Naive thymus-derived CD8-positive, alpha-beta T cell (primary cell): Measurements from ENCODE around the gene SPA17. TPM values are rescaled to one million over a fixed set of nuclear protein-coding genes. Genes with fewer than 3 reads are reported as not detected.

ENCODE experiments used
- ATAC-seq, 2 donors: fragments of 150-1000 bp; cut with Tn5 transposase in 1 of 2; sonication (Bioruptor Pico), chemical (Tn5 transposase) in 1 of 2; 1 replicate in 1 of 2; 2 replicates in 1 of 2; pipeline ENCODE4 v1.10.0; 2021; ENCODE audit warnings: mild to moderate bottlenecking in 2 of 2, moderate library complexity in 2 of 2
- POLR2A ChIA-PET: fragments of 350-600 bp; sonication (Branson Sonifier 250); formaldehyde crosslinking; loops from one replicate; lab custom pipeline; 2021; ENCODE audit warnings: antibody characterized with exemption; lab: Charles Lee
- DNase-seq, 10 donors: peaks; one replicate each; pipeline versions ENCODE4 v3.0.0 to v3.0.0-alpha.2; 2020 to 2022
- H3K27ac Mint-ChIP-seq, 10 donors: one replicate each; pipeline ENCODE4 v1.8.0; 2020 to 2022; ENCODE audit warnings: mild to moderate bottlenecking in 10 of 10, mixed read lengths in 10 of 10, moderate library complexity in 4 of 10, inconsistent platforms in 1 of 10
- H3K27me3 Mint-ChIP-seq, 5 donors: one replicate each; pipeline ENCODE4 v1.8.0; 2021 to 2022; ENCODE audit warnings: mixed read lengths in 5 of 5
- H3K36me3 Mint-ChIP-seq, 3 donors: one replicate each; pipeline ENCODE4 v1.8.0; 2020 to 2022; ENCODE audit warnings: mixed read lengths in 3 of 3, mild to moderate bottlenecking in 2 of 3, inconsistent platforms in 1 of 3
- H3K4me1 Mint-ChIP-seq, 4 donors: one replicate each; pipeline ENCODE4 v1.8.0; 2021 to 2022; ENCODE audit warnings: mixed read lengths in 4 of 4
- H3K4me3 Mint-ChIP-seq, 10 donors: one replicate each; pipeline ENCODE4 v1.8.0; 2020 to 2022; ENCODE audit warnings: mild to moderate bottlenecking in 10 of 10, mixed read lengths in 10 of 10, moderate library complexity in 6 of 10, inconsistent platforms in 1 of 10
- H3K9me3 Mint-ChIP-seq, 9 donors: one replicate each; pipeline ENCODE4 v1.8.0; 2020 to 2022; ENCODE audit warnings: mixed read lengths in 9 of 9, mild to moderate bottlenecking in 3 of 9, inconsistent platforms in 1 of 9, moderate library complexity in 1 of 9
- polyA plus RNA-seq, 3 donors: library from polyadenylated mRNA; unstranded; fragments of 300-500 nt; fragmentation: Illumina TruSeq; gene quantifications; one replicate each; pipeline ENCODE4 v1.2.3, GENCODE V29; 2021
- total RNA-seq, 8 experiments: library from RNA in 2 of 8; stranded (reverse) in 2 of 8; gene quantifications; one replicate each; pipeline ENCODE4 v1.2.3 and lab custom pipeline; 2021 to 2026

Gene SPA17
- total and polyA plus RNA-seq, 5 experiments from 2014 or later, result 0.36 to 2.5 (median 1.2) TPM

DNA sequence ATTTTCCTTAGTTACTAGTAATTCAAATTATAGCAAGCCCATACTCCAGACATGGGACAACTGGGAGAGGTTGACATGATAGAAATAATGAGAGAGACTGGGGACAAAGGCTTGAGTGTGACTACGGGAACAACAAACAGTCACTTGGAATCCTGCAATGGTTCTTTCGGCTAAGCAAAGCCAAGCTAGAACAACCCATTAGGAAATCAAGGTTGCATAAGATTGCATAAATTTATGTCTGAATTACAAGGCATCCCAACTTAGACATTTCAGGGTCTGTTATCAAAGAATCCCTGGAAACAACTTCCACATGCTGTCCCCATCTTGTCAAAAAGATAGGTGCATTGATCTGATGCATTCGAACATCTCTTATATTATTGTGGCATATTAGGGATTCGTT, 55.9 kb downstream of the SPA17 start:
- Mint-ChIP-seq H3K27me3 (peaks cover 3 to 18% (median 11%) of the 10 kb centered on the region in 5 donors), H3K9me3 (no peaks in the 10 kb centered on the region)
- POLR2A ChIA-PET, result no interaction called here

GRCh38 chr11:124732230-124732629, 58.5 kb downstream of the SPA17 start:
- no peak for DNase-seq
- POLR2A ChIA-PET, result no interaction called here
- H3K27me3 Mint-ChIP-seq, result peaks cover 0 to 2% (median 0%) of the 10 kb centered on the region in 5 donors
- no peak overlapping the region for H3K4me3 Mint-ChIP-seq
- no peaks in the 10 kb centered on the region for H3K36me3 Mint-ChIP-seq
- H3K9me3 Mint-ChIP-seq, result no peaks in the 10 kb centered on the region
- no peak for ATAC-seq
- no peak overlapping the region for H3K27ac Mint-ChIP-seq
- H3K4me1 Mint-ChIP-seq, result peaks cover 0 to 10% (median 5%) of the 10 kb centered on the region in 4 donors

More for the DNA sequence above, 55.9 kb downstream of the SPA17 start:
- ATAC-seq (no peak), DNase-seq (no peak)
- Mint-ChIP-seq H3K27ac (no peak overlapping the region), H3K4me3 (no peak overlapping the region), H3K4me1 (peaks cover 11 to 21% (median 14%) of the 10 kb centered on the region in 4 donors), H3K36me3 (no peaks in the 10 kb centered on the region)

DNA sequence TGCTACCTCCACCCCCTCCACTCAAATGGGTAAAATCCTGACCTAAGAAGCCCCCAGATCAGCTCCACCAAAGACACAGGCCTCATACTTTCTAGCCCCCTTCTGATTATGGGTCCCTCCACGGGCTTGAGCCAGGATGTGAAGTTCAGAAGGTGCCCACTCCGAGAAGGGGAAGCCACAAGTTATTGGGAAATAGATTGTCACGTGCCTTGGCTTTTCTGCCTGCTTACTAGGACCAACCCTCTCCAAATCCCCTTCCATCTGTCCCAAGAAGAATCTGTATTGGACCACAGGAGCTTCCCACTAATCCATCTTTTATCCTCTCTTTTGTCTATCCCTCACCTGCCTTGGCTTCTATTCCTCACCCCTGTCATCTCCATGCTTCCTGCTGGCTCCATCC, 63.0 kb downstream of the SPA17 start:
- H3K4me3 Mint-ChIP-seq, result no peak overlapping the region
- no peak for ATAC-seq
- POLR2A ChIA-PET, result interaction anchor here (0.6 to 1.4 kb wide), 3 partner anchors 10 to 205 kb away, joined by 3 to 4 read pairs (median 3); no protein-coding TSS in a partner anchor

GRCh38 chr11:124737638-124738305, 64.1 kb downstream of the SPA17 start:
- H3K4me1 Mint-ChIP-seq, result peaks cover 14 to 32% (median 24%) of the 10 kb centered on the region in 4 donors
- peak overlapping the region in 1 of 10 donors; percentile 7 for H3K4me3 Mint-ChIP-seq
- ATAC-seq (no peak), DNase-seq (no peak)
- H3K27ac Mint-ChIP-seq, result no peak overlapping the region
- peaks cover 0 to 13% (median 1%) of the 10 kb centered on the region in 5 donors for H3K27me3 Mint-ChIP-seq
- no peaks in the 10 kb centered on the region for H3K36me3 Mint-ChIP-seq
- POLR2A ChIA-PET, result interaction anchor here (0.8 to 1.4 kb wide), 2 partner anchors 9 kb away, joined by 4 read pairs; no protein-coding TSS in a partner anchor
- H3K9me3 Mint-ChIP-seq, result no peaks in the 10 kb centered on the region

More for the DNA sequence above, 63.0 kb downstream of the SPA17 start:
- peaks cover 0 to 11% (median 1%) of the 10 kb centered on the region in 5 donors for H3K27me3 Mint-ChIP-seq
- H3K27ac Mint-ChIP-seq, result peak overlapping the region in 1 of 10 donors; percentile 62
- DNase-seq, result no peak
- peaks cover 14 to 32% (median 24%) of the 10 kb centered on the region in 4 donors for H3K4me1 Mint-ChIP-seq
- no peaks in the 10 kb centered on the region for H3K36me3 Mint-ChIP-seq
- no peaks in the 10 kb centered on the region for H3K9me3 Mint-ChIP-seq

- peak overlapping the region in 6 of 10 donors; percentile 11 to 80 (median 62) for H3K27ac Mint-ChIP-seq
- peaks cover 0 to 13% (median 1%) of the 10 kb centered on the region in 5 donors for H3K27me3 Mint-ChIP-seq
- POLR2A ChIA-PET, result interaction anchor here (0.6 to 0.8 kb wide), 2 partner anchors 8 to 41 kb away, joined by 3 to 4 read pairs; no protein-coding TSS in a partner anchor
- no peak for ATAC-seq
- no peak for DNase-seq
- H3K4me1 Mint-ChIP-seq, result peaks cover 14 to 32% (median 24%) of the 10 kb centered on the region in 4 donors
- no peaks in the 10 kb centered on the region for H3K9me3 Mint-ChIP-seq
- peak overlapping the region; percentile 79 to 89 (median 85) for H3K4me3 Mint-ChIP-seq
- no peaks in the 10 kb centered on the region for H3K36me3 Mint-ChIP-seq
Measured at GRCh38 chr11:124738713-124739478, 65.2 kb downstream of the SPA17 start.

DNA sequence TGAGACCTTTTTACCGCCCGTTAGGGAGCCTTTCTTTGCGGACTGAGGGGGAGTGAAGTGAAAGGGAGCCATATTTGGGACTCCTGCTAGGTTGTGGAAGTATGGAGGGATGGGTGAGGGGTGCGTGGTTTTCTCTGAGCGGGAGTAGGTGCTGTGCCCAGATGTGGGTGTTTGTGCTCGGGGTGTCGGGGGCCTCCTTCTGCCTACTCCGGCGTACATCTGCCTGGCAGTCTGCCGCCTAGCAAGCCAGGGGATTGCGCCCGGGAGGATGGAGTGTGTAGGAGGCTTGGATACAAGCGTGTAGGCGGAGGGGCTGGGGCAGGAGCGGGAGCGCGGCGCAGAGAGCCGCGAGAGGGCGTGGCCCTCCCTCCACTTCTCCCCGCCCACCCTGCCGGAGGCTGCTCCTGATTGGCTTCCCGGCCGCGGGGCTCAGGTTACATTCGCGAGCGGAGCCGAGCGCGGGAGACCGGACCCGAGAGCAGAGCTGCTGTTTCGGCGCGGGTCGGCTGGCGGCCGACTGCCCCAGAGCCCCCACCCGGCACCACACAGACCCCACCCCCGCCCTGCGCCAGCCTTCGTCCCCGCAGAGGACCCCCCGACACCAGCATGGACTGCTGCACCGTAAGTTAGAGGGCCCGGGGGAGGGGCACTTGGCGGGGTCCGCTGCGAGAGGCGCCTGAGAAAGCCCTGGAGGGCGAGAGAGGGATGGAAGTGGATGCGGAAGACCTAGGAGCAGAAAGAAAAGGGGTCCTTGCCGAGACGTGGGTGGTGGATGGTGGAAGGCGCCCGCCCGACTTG, 66.0 kb downstream of the SPA17 start, which contains the start of gene NRGN:
Gene NRGN, plus strand, starts transcription at position 464 of the 798 bp plus-strand sequence. Its CDS starts 143 bp downstream, at position 607.
- Mint-ChIP-seq H3K4me3 (peak within 1 kb of the TSS; percentile 79 to 89 (median 85)), H3K27me3 (peaks cover 0 to 13% (median 1%) of the 10 kb centered on the region in 5 donors), H3K9me3 (no peaks in the 10 kb centered on the region), H3K4me1 (peaks cover 14 to 32% (median 24%) of the 10 kb centered on the region in 4 donors), H3K27ac (peak within 1 kb of the TSS in 7 of 10 donors; percentile 21 to 80 (median 62)), H3K36me3 (no peaks in the 10 kb centered on the region)
- ATAC-seq (peak; percentile 91 to 94), DNase-seq (peak; percentile 68 to 91 (median 78))
- POLR2A ChIA-PET, result interaction anchor here (0.6 to 2.0 kb wide), 2 partner anchors 42 to 69 kb away, joined by 3 to 6 read pairs; no protein-coding TSS in a partner anchor

- peak overlapping the region in 5 of 10 donors; percentile 21 to 62 (median 55) for H3K27ac Mint-ChIP-seq
- peaks cover 0 to 13% (median 1%) of the 10 kb centered on the region in 5 donors for H3K27me3 Mint-ChIP-seq
- no peaks in the 10 kb centered on the region for H3K9me3 Mint-ChIP-seq
- H3K4me3 Mint-ChIP-seq, result peak overlapping the region; percentile 79 to 89 (median 85)
- peak; percentile 59 to 65 for ATAC-seq
- no peaks in the 10 kb centered on the region for H3K36me3 Mint-ChIP-seq
- H3K4me1 Mint-ChIP-seq, result peaks cover 14 to 36% (median 29%) of the 10 kb centered on the region in 4 donors
- POLR2A ChIA-PET, result interaction anchor here (0.9 to 2.0 kb wide), 2 partner anchors 12 to 69 kb away, joined by 4 to 6 read pairs; partner anchors contain the start of gene VSIG2
- DNase-seq, result peak in 9 of 10 donors; percentile 34 to 72 (median 46)
Measured at GRCh38 chr11:124740277-124740882, 66.7 kb downstream of the SPA17 start.

- no peaks in the 10 kb centered on the region for H3K36me3 Mint-ChIP-seq
Measured at GRCh38 chr11:124742555-124742954, 68.9 kb downstream of the SPA17 start.

GRCh38 chr11:124743050-124743449, 69.3 kb downstream of the SPA17 start:
- Mint-ChIP-seq H3K4me1 (peaks cover 16 to 36% (median 32%) of the 10 kb centered on the region in 4 donors), H3K36me3 (no peaks in the 10 kb centered on the region), H3K27me3 (peaks cover 0 to 13% (median 1%) of the 10 kb centered on the region in 5 donors), H3K4me3 (no peak overlapping the region), H3K9me3 (no peaks in the 10 kb centered on the region), H3K27ac (peak overlapping the region in 2 of 10 donors; percentile 36 to 43)
- POLR2A ChIA-PET, result interaction anchor here (0.6 to 0.7 kb wide), 3 partner anchors 19 to 64 kb away, joined by 3 to 5 read pairs (median 3); partner anchors contain the start of gene ESAM
- ATAC-seq (no peak), DNase-seq (no peak)

More at GRCh38 chr11:124742555-124742954, 68.9 kb downstream of the SPA17 start:
- Mint-ChIP-seq H3K9me3 (no peaks in the 10 kb centered on the region), H3K4me3 (no peak overlapping the region), H3K27me3 (peaks cover 0 to 13% (median 1%) of the 10 kb centered on the region in 5 donors), H3K27ac (peak overlapping the region in 1 of 10 donors; percentile 43), H3K4me1 (peaks cover 16 to 36% (median 31%) of the 10 kb centered on the region in 4 donors)
- DNase-seq, result no peak
- POLR2A ChIA-PET, result no interaction called here
- no peak for ATAC-seq

DNA sequence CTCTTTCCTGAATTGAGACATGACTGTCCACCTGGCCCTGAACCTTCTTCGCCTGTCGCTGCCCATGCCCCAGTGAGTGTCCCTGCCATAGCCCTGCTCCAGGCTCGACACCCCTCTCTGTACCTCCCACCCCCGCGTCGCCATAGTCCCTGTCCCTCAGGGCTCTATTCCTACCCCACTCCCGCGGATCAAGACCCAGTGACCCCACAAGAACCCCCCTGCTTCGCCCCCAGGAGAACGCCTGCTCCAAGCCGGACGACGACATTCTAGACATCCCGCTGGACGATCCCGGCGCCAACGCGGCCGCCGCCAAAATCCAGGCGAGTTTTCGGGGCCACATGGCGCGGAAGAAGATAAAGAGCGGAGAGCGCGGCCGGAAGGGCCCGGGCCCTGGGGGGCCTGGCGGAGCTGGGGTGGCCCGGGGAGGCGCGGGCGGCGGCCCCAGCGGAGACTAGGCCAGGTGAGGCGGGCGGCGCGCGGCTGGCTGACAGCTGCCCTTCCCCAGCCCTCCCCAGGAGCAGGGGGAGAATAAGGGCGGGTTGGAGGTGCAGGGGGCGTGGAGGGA, 71.6 kb downstream of the SPA17 start:
- no peaks in the 10 kb centered on the region for H3K9me3 Mint-ChIP-seq
- peaks cover 8 to 45% (median 26%) of the 10 kb centered on the region in 4 donors for H3K4me1 Mint-ChIP-seq
- H3K27me3 Mint-ChIP-seq, result peaks cover 0 to 7% (median 0%) of the 10 kb centered on the region in 5 donors
- H3K27ac Mint-ChIP-seq, result peak overlapping the region in 4 of 10 donors; percentile 25 to 75 (median 56)
- DNase-seq, result no peak
- ATAC-seq, result no peak
- POLR2A ChIA-PET, result interaction anchor here (0.9 to 3.8 kb wide), 6 partner anchors 7 to 175 kb away, joined by 3 to 63 read pairs (median 14); partner anchors contain the start of genes ESAM, MSANTD2, SIAE and SPA17
- H3K36me3 Mint-ChIP-seq, result no peaks in the 10 kb centered on the region
- H3K4me3 Mint-ChIP-seq, result peak overlapping the region; percentile 46 to 97 (median 74)
